Occipital lobe (tissue), 2 donors: ENCODE results near the gene RNASEH1. TPM values are rescaled to one million over a fixed set of nuclear protein-coding genes. Genes with fewer than 3 reads are reported as not detected.

ENCODE experiments used
- DNase-seq: peaks from one replicate; lab custom pipeline; 2025; lab: John Stamatoyannopoulos, UW
- total RNA-seq: library from RNA; depleted of rRNA; stranded (reverse); fragments of >200 nt; gene quantifications from one replicate; pipeline ENCODE4 v1.2.3, GENCODE V29; 2014

The RNASEH1 gene, protein sequence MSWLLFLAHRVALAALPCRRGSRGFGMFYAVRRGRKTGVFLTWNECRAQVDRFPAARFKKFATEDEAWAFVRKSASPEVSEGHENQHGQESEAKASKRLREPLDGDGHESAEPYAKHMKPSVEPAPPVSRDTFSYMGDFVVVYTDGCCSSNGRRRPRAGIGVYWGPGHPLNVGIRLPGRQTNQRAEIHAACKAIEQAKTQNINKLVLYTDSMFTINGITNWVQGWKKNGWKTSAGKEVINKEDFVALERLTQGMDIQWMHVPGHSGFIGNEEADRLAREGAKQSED
- 26.2 TPM for total RNA-seq

- DNase-seq = peak; percentile 97
Measured at GRCh38 chr2:3558205-3559014, at the start of gene RNASEH1. Gene RNASEH1, minus strand, starts transcription at chr2:3558333. Its CDS starts 73 bp downstream, at chr2:3558260.

GRCh38 chr2:3606370-3607201 lies 48.5 kb upstream of the RNASEH1 start:
- DNase-seq = no peak

DNA sequence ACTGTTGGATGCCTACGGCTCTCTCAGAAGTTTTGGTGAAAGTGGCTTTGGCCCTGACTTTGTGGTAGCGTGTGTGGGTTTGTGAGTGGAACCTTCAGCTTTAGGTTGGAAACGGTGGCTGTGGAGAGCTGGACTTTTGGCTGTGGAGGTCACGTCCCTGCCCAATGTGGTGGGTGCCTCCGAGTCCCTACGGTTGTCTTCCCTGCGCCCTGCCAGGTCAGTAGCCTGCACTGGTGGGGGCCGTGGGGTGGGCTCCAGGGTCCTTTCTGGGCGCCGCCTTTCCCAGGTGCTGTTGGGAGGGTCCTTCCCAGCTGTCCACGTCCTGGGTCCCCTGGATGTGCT lies 47.9 kb upstream of the RNASEH1 start:
- DNase-seq = no peak

DNA sequence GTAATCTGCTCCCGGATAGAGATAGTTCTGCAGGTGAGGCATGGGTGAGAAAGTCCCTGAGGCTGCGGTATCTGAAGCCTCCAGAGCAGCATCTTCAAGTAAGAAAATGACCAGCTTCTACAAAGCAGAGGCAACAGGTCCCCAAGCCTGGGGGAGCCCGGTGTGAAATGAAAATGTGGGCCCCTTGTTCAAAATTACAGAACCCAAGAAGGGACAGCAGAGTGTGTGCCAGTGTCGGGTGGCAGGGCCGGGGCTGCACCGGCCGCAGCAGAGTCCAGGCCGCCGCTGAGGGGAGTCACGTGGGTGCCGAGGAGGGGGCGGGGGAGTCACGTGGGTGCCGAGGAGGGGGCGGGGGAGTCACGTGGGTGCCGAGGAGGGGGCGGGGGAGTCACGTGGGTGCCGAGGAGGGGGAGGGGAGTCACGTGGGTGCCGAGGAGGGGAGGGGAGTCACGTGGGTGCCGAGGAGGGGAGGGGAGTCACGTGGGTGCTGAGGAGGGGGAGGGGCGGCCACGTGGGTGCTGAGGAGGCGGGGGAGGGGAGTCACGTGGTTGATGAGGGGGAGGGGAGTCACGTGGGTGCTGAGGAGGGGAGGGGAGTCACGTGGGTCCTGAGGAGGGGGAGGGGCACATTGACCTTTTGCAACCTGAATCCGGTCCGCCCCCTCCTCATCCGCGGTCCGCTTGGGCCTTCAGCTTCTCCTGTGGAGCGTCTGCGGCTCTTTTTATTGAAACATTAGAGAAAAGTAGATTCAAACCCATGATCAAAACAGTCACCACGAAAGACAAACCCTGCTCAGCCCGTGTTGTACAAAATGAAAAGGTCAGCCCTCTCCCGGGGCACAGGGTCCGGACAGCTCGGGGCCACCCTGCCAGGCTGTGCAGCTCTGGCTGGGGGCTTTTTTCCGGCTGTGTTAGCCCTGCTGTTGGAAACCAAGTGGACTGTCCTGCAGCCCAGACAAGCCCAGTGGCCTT lies 47.1 kb upstream of the RNASEH1 start:
- DNase-seq = no peak

- no peak for DNase-seq
Measured at GRCh38 chr2:3604207-3604877, 46.2 kb upstream of the RNASEH1 start.

DNA sequence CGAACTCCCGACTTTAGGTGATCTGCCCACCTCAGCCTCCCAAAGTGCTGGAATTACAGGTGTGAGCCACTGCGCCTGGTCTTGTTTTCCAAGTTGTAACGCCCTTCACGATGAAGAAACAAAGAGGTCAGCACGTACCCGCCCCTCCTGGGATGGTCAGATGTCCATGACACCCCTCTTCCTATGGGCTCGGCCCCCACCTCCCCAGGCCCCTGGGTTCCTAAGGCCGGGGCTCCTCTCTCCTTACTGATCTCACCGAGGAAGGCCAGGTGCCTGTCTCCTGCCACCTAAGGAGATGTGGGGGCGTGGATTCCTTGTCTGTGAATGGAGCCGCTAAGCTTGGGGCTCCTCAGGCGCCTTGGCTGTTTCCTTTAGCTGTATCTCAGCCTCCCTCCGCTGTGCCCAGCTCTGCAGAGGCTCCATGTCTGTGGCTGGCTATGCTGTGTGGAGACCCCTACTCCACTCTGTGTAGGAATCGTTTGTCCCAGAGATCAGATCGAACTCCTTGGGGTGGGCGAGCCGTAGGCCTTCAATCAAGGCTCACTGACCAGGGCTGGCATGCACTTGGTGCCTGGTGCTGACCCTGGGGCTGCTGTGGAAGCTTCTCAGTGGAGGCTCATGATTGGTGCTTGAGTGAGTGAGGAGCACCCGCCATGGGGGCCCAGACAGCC lies 45.5 kb upstream of the RNASEH1 start:
- DNase-seq = no peak

- no peak for DNase-seq
Measured at GRCh38 chr2:3602553-3603339, 44.6 kb upstream of the RNASEH1 start.

DNA sequence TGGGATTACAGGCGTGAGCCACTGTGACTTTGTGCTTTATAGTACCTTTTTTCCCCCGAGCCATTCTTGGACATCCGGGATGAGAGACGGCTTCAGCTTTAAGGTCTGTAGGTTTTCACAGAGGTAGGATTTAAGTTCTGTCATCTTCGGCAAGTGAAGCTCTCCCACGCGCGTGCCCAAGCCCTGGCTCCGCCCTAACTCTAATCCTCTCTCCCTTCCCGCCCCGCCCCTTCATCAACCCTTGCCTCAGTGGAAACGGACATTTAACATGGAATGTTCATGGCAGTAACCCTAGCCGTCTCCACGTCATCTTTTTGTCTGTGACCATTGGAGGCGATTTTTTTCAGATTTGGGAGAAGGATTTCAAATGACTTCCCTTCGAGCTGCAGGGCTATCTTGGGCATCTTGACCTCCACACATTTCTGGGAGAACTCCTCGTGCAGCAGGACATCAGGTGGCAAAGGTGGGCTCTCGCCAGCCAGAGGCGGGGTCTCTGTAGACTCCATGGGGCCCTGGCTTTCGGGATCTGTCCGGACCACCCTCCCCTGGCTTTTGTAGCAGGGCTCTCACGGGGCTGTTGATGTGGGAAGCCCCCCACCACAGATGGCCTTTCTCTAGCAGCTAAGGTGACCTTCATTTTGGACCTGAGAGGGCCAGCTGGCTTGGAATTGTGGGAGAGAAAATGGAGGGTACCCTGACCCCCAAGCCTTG lies 43.6 kb upstream of the RNASEH1 start:
- no peak for DNase-seq

- DNase-seq = no peak
Measured at GRCh38 chr2:3600256-3600855, 42.2 kb upstream of the RNASEH1 start.

GRCh38 chr2:3598912-3599854 lies 41.0 kb upstream of the RNASEH1 start:
- no peak for DNase-seq

- no peak for DNase-seq
Measured at GRCh38 chr2:3598197-3598910, 40.2 kb upstream of the RNASEH1 start.

DNA sequence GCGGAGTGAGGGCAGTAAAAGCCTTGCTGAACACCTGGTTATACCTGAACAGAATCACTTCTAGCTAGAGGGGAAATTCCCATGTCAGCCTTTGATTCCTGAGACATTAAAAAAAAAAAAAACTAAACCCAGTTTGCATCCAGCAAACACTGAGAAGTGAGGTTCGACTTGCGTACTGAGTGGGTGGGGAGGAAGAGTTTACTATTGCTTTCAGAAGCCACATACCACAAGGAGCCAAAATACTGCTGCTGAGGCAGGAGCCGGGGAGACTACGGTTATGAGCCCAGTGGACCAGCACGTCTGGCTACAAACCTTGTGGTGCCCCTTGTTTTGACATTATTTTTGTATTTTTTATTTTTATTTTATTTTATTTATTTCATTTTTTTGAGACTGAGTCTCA lies 39.4 kb upstream of the RNASEH1 start:
- DNase-seq = no peak

DNA sequence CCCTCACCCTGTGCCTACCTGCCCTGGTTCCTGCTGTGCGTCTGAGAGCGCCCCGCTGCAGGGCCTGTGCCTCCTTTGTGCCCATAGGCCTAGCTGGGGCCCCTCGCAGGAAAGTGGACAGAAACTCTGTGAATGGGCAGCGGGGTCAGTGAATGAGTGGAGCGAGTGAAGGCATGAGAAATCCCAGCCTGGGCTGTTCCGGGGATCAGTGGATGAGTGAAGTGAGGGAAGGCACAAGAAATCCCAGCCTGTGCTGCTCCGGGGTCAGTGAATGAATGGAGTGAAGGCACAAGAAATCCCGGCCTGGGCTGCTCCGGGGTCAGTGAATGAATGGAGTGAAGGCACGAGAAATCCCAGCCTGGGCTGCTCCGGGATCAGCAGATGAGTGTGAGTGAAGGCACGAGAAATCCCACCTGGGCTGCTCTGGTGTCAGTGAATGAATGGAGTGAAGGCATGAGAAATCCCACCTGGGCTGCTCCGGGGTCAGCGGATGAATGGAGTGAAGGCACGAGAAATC lies 38.8 kb upstream of the RNASEH1 start:
- DNase-seq = no peak

DNA sequence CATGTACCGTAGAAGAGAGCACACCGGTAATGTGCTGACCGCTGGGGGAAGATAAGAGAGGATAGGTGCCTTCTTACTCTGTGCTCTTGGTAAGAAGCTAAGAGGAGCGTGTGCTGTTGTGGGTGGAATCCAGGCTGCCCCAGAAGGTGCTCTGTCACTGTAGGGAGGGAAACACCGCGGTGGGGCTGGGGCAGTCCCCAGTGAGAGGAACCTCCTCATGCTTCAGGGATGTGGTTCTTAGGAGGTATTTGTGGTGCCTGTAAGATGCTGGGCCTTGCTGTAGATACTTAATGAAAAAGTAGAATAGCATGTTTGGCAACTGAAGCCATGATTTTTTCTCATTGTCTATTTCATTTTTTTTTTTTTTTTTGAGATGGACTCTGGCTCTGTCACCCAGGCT lies 37.9 kb upstream of the RNASEH1 start:
- DNase-seq = no peak

DNA sequence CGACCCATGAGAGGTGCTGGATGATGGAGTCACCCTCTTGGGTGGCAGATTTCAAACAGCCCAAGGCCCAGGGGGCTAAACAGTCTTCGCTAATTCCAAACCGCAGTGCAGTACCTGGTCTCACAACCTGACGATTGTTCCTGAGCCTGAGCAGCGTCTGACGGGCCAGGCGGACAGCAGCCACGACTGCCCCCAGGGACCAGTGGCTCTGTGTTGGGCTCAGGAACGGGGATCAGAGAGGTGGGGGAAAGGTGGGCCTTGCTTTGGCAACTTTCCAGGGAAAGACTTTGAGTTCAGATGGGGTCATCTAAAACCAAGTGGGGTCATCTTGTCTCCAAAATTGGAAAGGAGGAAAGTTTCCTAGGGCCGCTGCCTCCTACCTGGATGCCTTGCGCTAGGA lies 37.3 kb upstream of the RNASEH1 start:
- no peak for DNase-seq
